ENCODE data around the gene GGT5.

- TF ChIP-seq, protein P1, sequence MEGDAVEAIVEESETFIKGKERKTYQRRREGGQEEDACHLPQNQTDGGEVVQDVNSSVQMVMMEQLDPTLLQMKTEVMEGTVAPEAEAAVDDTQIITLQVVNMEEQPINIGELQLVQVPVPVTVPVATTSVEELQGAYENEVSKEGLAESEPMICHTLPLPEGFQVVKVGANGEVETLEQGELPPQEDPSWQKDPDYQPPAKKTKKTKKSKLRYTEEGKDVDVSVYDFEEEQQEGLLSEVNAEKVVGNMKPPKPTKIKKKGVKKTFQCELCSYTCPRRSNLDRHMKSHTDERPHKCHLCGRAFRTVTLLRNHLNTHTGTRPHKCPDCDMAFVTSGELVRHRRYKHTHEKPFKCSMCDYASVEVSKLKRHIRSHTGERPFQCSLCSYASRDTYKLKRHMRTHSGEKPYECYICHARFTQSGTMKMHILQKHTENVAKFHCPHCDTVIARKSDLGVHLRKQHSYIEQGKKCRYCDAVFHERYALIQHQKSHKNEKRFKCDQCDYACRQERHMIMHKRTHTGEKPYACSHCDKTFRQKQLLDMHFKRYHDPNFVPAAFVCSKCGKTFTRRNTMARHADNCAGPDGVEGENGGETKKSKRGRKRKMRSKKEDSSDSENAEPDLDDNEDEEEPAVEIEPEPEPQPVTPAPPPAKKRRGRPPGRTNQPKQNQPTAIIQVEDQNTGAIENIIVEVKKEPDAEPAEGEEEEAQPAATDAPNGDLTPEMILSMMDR (IDR thresholded peaks at IDR 0.05), result no peak
- TF ChIP-seq POLR2A (IDR thresholded peaks at IDR 0.05), result no peak
Observed at GRCh38 chr22:24186352-24186740, 58.5 kb downstream of the GGT5 start.

All from tibial nerve (tissue), 3 donors.